IPS-18a (cell line): ENCODE data around the gene TEX51.

Experiments used
- H3K27ac ChIP-seq: one replicate; pipeline ENCODE4 v1.5.1; 2013; ENCODE audit warnings: low read length
- H3K27me3 ChIP-seq: one replicate; pipeline ENCODE4 v1.6.1; 2013; ENCODE audit warnings: mild to moderate bottlenecking, low read length; ENCODE audit not compliant: control insufficient read depth, insufficient read depth
- H3K36me3 ChIP-seq: one replicate; pipeline ENCODE4 v1.6.1; 2013; ENCODE audit warnings: low read depth, low read length; ENCODE audit not compliant: control insufficient read depth
- H3K4me1 ChIP-seq: one replicate; pipeline ENCODE4 v1.6.1; 2013; ENCODE audit warnings: low read depth, low read length; ENCODE audit not compliant: control insufficient read depth
- H3K4me3 ChIP-seq: one replicate; pipeline ENCODE4 v1.5.1; 2013; ENCODE audit warnings: low read length
- H3K9ac ChIP-seq: one replicate; pipeline ENCODE4 v1.6.1; 2013; ENCODE audit warnings: mild to moderate bottlenecking, low read length, moderate library complexity
- H3K9me3 ChIP-seq: one replicate; pipeline ENCODE4 v1.6.1; 2013; ENCODE audit warnings: low read depth, low read length; ENCODE audit not compliant: control insufficient read depth

The TEX51 gene

DNA sequence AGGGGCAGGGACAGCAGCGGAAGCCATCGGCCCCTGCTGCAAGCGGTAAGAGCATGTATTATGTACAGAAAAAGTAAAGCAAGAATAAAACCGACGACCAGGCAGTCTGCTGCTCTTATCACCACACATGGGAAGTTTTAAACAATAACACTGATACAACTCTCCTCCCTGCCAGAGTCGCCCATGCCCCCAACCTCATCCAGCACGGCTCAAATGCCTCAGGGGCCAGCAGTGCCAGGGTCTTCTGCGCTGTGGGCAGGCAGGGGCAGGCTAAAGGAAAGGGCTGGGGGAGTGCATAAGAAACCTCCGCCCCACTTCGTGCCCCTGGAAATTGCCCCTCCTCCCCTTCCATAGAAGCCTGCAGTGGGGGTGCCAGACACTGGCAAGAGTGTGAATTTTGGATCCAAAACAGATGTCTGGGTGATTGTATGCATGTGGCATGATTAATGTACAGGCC lies 10.1 kb downstream of the TEX51 start:
- no peaks in the 10 kb centered on the region for H3K36me3 ChIP-seq
- H3K4me3 ChIP-seq, result no peak overlapping the region
- no peaks in the 10 kb centered on the region for H3K4me1 ChIP-seq
- H3K9ac ChIP-seq, result no peak overlapping the region
- no peak overlapping the region for H3K27ac ChIP-seq
- no peaks in the 10 kb centered on the region for H3K9me3 ChIP-seq
- no peaks in the 10 kb centered on the region for H3K27me3 ChIP-seq

DNA sequence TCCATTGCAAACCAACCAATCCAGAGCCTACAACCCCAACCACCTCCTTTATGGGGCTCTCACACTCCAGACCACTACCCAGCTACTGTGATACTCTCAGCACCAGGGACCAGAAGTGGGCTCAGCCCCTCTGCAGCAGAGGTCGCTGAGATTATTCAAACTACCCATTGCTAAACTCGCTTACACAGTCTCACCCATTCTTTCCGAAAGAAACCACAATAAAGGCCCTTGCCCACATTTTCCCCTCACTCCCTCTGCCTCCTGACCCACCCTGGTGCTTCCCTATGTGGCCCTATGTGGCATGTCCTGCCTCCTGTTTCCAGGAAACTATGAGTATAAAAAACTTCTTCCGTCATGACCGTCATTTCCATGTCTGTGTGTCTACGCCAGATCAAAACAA lies 10.7 kb downstream of the TEX51 start:
- Histone ChIP-seq H3K36me3 (no peaks in the 10 kb centered on the region), H3K27me3 (no peaks in the 10 kb centered on the region), H3K4me3 (no peak overlapping the region), H3K9me3 (no peaks in the 10 kb centered on the region), H3K4me1 (no peaks in the 10 kb centered on the region), H3K9ac (no peak overlapping the region), H3K27ac (no peak overlapping the region)

DNA sequence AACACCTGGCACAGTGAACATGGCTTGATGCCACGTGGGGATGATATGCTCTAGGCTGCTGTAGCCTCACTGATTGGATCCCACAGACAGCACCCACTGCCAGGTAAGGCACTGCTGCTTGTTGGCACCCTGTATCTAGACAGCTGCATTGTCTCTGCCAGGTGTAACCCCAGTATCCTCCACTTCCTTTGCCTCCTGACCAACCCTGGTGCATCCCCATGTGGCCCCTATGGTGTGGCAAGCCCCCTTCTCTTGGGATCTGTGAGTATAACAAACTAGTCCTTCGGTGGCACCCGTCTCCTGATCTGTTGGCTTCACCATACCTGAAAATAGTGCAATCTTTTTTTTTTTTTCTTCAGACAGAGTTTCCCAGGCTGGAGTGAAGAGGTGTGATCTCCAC lies 11.1 kb downstream of the TEX51 start:
- H3K27ac ChIP-seq, result no peak overlapping the region

DNA sequence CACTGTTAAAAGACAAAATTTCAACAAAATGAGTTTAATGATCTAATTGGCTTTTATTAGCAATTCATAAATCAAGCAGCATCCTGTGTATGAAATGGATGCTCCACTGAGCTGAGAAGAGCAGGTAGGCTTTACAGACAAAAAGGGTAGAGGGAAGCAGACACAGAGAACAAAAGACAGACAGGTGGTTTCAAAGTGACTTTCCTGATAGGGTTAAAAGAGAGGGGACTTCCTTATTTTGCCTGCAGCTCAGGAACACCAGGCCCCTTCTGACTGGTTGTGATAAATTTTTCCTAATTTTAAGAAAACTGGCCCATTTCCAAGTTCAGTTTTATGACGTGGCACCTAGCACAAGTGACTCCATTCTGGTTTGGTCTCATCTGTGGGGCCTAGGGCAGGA lies 11.9 kb downstream of the TEX51 start:
- no peak overlapping the region for H3K27ac ChIP-seq
- H3K36me3 ChIP-seq, result no peaks in the 10 kb centered on the region
- no peak overlapping the region for H3K9ac ChIP-seq
- no peaks in the 10 kb centered on the region for H3K4me1 ChIP-seq
- no peak overlapping the region for H3K4me3 ChIP-seq
- no peaks in the 10 kb centered on the region for H3K27me3 ChIP-seq
- no peaks in the 10 kb centered on the region for H3K9me3 ChIP-seq

More for the DNA sequence above, 11.1 kb downstream of the TEX51 start:
- Histone ChIP-seq H3K4me3 (no peak overlapping the region), H3K9me3 (no peaks in the 10 kb centered on the region), H3K4me1 (no peaks in the 10 kb centered on the region), H3K27me3 (no peaks in the 10 kb centered on the region), H3K36me3 (no peaks in the 10 kb centered on the region), H3K9ac (no peak overlapping the region)

DNA sequence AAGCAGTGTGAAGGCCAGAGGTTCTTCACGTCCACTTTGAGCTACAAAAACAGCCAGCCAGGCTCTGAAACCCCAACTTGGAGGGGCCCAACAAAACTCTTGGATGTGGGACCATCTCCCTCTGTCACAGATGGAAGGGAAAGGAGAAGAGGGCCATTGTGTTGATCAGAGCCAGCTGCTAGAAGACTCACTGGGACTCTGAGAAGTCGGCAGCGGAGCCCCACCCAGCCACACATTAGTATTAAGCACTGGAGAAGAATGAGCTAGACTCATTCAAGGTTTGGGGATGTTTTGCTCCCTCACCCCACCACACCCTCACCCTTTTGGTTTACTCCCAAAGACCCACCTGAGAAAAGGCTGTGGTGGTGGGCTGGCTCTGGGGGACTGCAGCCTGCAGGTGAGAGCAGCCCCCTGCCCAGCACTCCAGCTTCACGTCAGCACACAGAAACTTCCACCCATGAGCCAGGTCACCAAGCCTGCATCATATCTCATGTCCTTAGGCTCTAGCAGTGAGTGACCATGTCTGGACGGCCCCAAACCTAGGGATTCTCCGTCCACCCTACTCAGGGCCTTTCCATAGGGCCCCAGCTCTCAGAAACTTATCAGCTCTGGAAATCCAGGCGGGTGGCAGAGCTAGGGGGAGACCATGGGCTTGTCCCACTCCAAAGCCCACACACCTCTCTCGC lies 12.6 kb downstream of the TEX51 start:
- H3K36me3 ChIP-seq, result no peaks in the 10 kb centered on the region
- H3K27ac ChIP-seq, result no peak overlapping the region
- H3K4me3 ChIP-seq, result no peak overlapping the region
- H3K9ac ChIP-seq, result no peak overlapping the region
- H3K27me3 ChIP-seq, result no peaks in the 10 kb centered on the region
- no peaks in the 10 kb centered on the region for H3K9me3 ChIP-seq
- H3K4me1 ChIP-seq, result no peaks in the 10 kb centered on the region

DNA sequence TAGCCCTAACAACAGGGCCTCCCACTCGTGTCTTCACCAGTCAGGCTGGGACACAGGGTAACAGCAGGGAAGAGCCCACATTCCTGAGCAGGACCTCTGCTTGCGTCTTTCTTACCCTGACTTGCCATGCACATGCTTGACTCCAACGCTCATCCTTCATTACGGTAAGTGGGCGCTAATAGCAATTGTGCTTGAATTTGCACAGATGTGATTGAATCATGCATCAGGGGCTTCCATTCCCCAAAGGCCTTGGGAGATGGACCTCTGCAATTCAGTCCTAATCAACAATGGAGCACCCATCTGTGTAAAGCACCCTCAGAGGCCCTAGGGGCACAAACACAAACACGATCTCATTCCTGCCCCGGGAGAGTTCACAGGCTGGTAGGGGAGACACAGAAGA lies 13.5 kb downstream of the TEX51 start:
- Histone ChIP-seq H3K4me1 (no peaks in the 10 kb centered on the region), H3K27me3 (no peaks in the 10 kb centered on the region), H3K27ac (no peak overlapping the region), H3K9ac (no peak overlapping the region), H3K9me3 (no peaks in the 10 kb centered on the region), H3K4me3 (no peak overlapping the region), H3K36me3 (no peaks in the 10 kb centered on the region)

DNA sequence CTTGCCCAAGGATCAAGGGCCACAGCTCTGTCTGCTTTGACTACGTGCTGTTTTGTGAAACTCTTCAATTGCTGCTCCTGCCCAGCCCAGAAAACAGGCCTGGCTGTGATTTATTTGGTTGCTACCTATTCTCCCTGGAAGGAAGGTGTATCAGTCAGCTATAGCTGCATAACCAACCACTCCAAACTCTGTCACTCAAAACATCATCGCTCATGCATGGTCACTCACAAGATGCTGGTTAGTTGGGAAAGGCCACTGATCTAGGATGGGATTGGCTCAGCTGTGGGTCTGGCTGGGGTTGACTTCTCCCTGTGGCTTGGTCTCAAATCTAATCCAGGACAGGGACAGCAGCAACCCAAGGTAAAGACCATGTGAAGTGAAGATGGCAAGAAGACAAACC lies 14.6 kb downstream of the TEX51 start:
- Histone ChIP-seq H3K27ac (no peak overlapping the region), H3K9me3 (no peaks in the 10 kb centered on the region), H3K36me3 (no peaks in the 10 kb centered on the region), H3K9ac (no peak overlapping the region), H3K4me1 (no peaks in the 10 kb centered on the region), H3K27me3 (no peaks in the 10 kb centered on the region), H3K4me3 (no peak overlapping the region)

DNA sequence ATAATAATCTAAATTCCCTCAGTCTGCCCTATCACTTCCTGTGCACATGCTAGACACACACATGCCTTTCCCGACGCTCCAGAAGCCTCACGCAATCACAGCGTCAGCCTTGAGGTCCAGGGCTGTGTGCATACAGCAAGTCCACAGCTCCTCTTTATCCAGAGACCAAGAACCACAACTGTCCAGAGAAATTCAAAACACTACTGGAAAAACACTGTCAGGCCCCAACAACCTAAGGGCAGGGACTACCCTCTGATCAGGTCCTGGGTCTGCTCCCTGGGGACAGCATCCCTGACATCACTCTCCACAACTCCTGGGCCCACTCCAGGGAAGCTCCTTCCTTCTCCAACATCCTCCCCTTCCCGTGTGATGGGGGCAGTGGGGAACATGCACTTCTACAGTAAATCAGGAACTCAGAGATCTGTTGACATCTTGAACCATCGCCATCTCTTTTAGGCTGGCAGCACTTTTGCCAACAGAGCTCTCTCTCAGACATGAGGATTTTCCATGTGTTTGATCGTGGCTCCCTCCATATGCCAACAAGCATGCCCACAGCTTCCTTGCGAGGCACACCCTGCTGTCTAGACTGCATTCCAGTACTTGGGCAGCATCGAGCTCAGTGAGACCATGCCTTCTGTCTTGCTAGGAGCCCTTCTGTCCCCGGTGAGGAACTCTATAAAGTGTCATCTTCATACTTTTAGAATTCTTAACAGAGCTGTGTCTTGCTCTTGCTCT lies 15.4 kb downstream of the TEX51 start:
- Histone ChIP-seq H3K36me3 (no peaks in the 10 kb centered on the region), H3K9ac (no peak overlapping the region), H3K27me3 (no peaks in the 10 kb centered on the region), H3K4me3 (no peak overlapping the region), H3K4me1 (no peaks in the 10 kb centered on the region), H3K9me3 (no peaks in the 10 kb centered on the region), H3K27ac (no peak overlapping the region)

DNA sequence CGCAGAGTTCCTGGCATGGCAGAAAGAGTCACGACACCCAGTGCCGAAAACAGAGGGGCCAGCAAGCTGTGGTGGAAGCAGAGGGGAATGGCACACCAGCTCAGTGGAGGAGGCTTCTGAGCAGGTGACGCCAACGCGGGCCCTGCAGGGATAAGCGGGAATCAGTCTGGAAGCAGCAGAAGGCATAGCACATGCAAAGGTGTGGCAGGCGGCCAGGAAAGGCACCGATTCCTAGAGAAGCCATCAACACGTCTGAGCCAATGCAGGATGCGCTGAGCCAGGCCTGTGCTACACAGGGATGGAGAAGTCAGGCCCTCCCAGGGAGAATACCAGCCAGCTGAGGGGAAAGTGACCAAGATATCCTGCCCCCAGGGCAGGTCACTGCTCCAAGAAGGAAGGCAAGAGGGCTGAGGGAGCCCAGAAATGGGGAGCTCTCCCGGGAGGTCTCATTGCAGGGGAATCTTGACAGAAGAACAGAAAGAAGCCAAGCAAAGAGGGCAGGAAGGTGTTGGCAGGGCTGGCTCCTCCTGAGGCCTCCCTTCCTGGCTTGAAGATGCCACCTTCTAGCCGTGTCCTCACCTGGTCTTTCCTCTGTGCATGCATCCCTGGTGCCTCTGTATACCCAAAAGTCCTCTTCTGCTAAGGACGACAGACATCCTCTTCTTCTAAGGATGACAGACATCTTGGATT lies 16.3 kb downstream of the TEX51 start:
- H3K9ac ChIP-seq, result no peak overlapping the region
- H3K27ac ChIP-seq, result no peak overlapping the region
- no peaks in the 10 kb centered on the region for H3K9me3 ChIP-seq
- no peak overlapping the region for H3K4me3 ChIP-seq
- no peaks in the 10 kb centered on the region for H3K27me3 ChIP-seq
- no peaks in the 10 kb centered on the region for H3K36me3 ChIP-seq
- no peaks in the 10 kb centered on the region for H3K4me1 ChIP-seq

DNA sequence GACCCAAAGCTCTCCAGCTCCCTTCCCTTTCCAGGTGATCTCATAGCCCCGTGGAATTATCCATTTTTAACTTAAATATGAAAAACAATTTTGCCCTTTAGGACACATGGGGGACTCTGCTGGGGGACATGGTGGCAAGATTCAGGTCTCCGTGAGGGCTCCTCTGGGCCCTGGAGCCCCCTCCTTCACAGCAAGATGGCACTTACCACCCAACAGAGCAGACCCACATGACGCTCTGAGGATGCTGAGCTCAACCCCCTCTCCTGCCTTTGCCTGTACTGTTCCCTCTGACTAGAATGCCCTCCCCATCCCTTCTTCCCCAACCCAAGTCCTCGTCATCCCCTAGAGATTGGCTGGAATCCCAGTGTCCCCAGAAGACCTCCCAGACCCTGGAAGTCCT lies 17.2 kb downstream of the TEX51 start:
- no peaks in the 10 kb centered on the region for H3K4me1 ChIP-seq
- no peaks in the 10 kb centered on the region for H3K27me3 ChIP-seq
- no peaks in the 10 kb centered on the region for H3K9me3 ChIP-seq
- no peak overlapping the region for H3K27ac ChIP-seq
- H3K4me3 ChIP-seq, result no peak overlapping the region
- H3K9ac ChIP-seq, result no peak overlapping the region
- H3K36me3 ChIP-seq, result no peaks in the 10 kb centered on the region

DNA sequence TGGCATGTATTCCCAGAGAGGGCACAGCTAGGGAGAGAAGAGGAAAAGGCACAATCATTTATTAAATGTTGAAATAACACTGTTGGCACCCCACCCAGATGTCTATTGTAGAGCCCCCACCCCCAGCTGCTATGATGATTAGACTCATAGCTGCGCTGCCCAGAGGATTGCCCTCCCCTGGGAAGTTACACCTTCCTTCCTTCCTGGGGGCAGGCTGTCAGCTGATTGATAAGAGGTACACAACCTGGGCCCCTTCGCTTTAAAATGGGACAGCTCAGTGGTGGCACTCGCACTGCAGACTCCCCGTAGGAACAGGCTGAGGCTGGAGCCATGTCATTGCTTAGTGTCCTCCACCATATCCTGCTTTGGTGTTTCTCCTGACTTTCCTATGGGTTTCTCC lies 18.1 kb downstream of the TEX51 start:
- H3K9ac ChIP-seq, result no peak overlapping the region
- H3K9me3 ChIP-seq, result no peaks in the 10 kb centered on the region
- no peaks in the 10 kb centered on the region for H3K4me1 ChIP-seq
- no peaks in the 10 kb centered on the region for H3K36me3 ChIP-seq
- H3K27ac ChIP-seq, result no peak overlapping the region
- no peaks in the 10 kb centered on the region for H3K27me3 ChIP-seq
- H3K4me3 ChIP-seq, result no peak overlapping the region
